Peyer's patch (tissue), 4 donors: ENCODE data around the gene EXOC1.

ENCODE experiments used
- POLR2A ChIP-seq, 2 donors: fragments of 450-650 bp; IDR thresholded peaks; one replicate each; pipeline ENCODE4 v1.5.1; 2017; ENCODE audit warnings: antibody characterized with exemption in 2 of 2, mild to moderate bottlenecking in 2 of 2, moderate library complexity in 2 of 2
- TF ChIP-seq, protein P1 (sequence below), 6 experiments: fragments of 450-650 bp in 4 of 6; fragments of 200-600 bp in 2 of 6; sonication (generic) in 1 of 6; IDR thresholded peaks; one replicate each; pipeline ENCODE4 v1.5.1; 2017 to 2019; ENCODE audit warnings: antibody characterized with exemption in 6 of 6, mild to moderate bottlenecking in 3 of 6, moderate library complexity in 1 of 6

GRCh38 chr4:55884851-55885219, 31.4 kb downstream of the EXOC1 start:
- TF ChIP-seq, protein P1, sequence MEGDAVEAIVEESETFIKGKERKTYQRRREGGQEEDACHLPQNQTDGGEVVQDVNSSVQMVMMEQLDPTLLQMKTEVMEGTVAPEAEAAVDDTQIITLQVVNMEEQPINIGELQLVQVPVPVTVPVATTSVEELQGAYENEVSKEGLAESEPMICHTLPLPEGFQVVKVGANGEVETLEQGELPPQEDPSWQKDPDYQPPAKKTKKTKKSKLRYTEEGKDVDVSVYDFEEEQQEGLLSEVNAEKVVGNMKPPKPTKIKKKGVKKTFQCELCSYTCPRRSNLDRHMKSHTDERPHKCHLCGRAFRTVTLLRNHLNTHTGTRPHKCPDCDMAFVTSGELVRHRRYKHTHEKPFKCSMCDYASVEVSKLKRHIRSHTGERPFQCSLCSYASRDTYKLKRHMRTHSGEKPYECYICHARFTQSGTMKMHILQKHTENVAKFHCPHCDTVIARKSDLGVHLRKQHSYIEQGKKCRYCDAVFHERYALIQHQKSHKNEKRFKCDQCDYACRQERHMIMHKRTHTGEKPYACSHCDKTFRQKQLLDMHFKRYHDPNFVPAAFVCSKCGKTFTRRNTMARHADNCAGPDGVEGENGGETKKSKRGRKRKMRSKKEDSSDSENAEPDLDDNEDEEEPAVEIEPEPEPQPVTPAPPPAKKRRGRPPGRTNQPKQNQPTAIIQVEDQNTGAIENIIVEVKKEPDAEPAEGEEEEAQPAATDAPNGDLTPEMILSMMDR (IDR thresholded peaks at IDR 0.05) = no peak
- TF ChIP-seq POLR2A (IDR thresholded peaks at IDR 0.05) = no peak
